Measurements from ENCODE around the gene KBTBD2.
A peak's percentile ranks its signal among the peaks of the same experiment; 100 is the strongest.
"Not testable (repeated sequence)": the region's sequence is repeated elsewhere in the genome, so short reads cannot be mapped to it uniquely, and the experiment has no call there.

Gene KBTBD2

GRCh38 chr7:32848655-32849054 is 42.9 kb downstream of the KBTBD2 start:
- H3K27ac ChIP-seq (ENCODE audit: low read length); H3K36me3 ChIP-seq (ENCODE audit: insufficient read depth, low read depth, low read length); H3K27me3 ChIP-seq (ENCODE audit: insufficient read depth, low read length): not testable (repeated sequence)

GRCh38 chr7:32846630-32847225 is 44.8 kb downstream of the KBTBD2 start:
- Histone ChIP-seq H3K27me3 (ENCODE audit: insufficient read depth, low read length) (no peaks in the 10 kb centered on the region), H3K9me3 (ENCODE audit: insufficient read depth, low read depth, low read length) (no peaks in the 10 kb centered on the region), H3K27ac (ENCODE audit: low read length) (no peak overlapping the region), H3K9ac (ENCODE audit: low read depth, low read length) (peak overlapping the region; percentile 39; the same call in 1 of the 2 replicates), H3K36me3 (ENCODE audit: insufficient read depth, low read depth, low read length) (no peaks in the 10 kb centered on the region), H3K4me3 (ENCODE audit: low read length) (no peak overlapping the region), H3K4me1 (ENCODE audit: insufficient read depth, low read length) (peaks cover 11% of the 10 kb centered on the region; the same call in 1 of the 2 replicates)

More at GRCh38 chr7:32848655-32849054, 42.9 kb downstream of the KBTBD2 start:
- H3K9ac ChIP-seq (ENCODE audit: low read depth, low read length); H3K9me3 ChIP-seq (ENCODE audit: insufficient read depth, low read depth, low read length); H3K4me3 ChIP-seq (ENCODE audit: low read length): not testable (repeated sequence)
- peaks cover 11% of the 10 kb centered on the region; the same call in 1 of the 2 replicates for H3K4me1 ChIP-seq (ENCODE audit: insufficient read depth, low read length)

- not testable (repeated sequence) for H3K27me3 ChIP-seq (ENCODE audit: insufficient read depth, low read length); H3K9me3 ChIP-seq (ENCODE audit: insufficient read depth, low read depth, low read length); H3K9ac ChIP-seq (ENCODE audit: low read depth, low read length); H3K4me3 ChIP-seq (ENCODE audit: low read length); H3K36me3 ChIP-seq (ENCODE audit: insufficient read depth, low read depth, low read length); H3K27ac ChIP-seq (ENCODE audit: low read length)
- peaks cover 11% of the 10 kb centered on the region; the same call in 1 of the 2 replicates for H3K4me1 ChIP-seq (ENCODE audit: insufficient read depth, low read length)
Observed at GRCh38 chr7:32844748-32845147, 46.8 kb downstream of the KBTBD2 start.

- H3K27ac ChIP-seq (ENCODE audit: low read length); H3K4me3 ChIP-seq (ENCODE audit: low read length); H3K36me3 ChIP-seq (ENCODE audit: insufficient read depth, low read depth, low read length); H3K9ac ChIP-seq (ENCODE audit: low read depth, low read length); H3K9me3 ChIP-seq (ENCODE audit: insufficient read depth, low read depth, low read length); H3K27me3 ChIP-seq (ENCODE audit: insufficient read depth, low read length): not testable (repeated sequence)
- peaks cover 11% of the 10 kb centered on the region; the same call in 1 of the 2 replicates for H3K4me1 ChIP-seq (ENCODE audit: insufficient read depth, low read length)
Observed at GRCh38 chr7:32843763-32844162, 47.8 kb downstream of the KBTBD2 start.

- not testable (repeated sequence) for H3K4me1 ChIP-seq (ENCODE audit: insufficient read depth, low read length); H3K27ac ChIP-seq (ENCODE audit: low read length); H3K36me3 ChIP-seq (ENCODE audit: insufficient read depth, low read depth, low read length); H3K9ac ChIP-seq (ENCODE audit: low read depth, low read length); H3K27me3 ChIP-seq (ENCODE audit: insufficient read depth, low read length); H3K4me3 ChIP-seq (ENCODE audit: low read length); H3K9me3 ChIP-seq (ENCODE audit: insufficient read depth, low read depth, low read length)
Observed at GRCh38 chr7:32839846-32840245, 51.7 kb downstream of the KBTBD2 start.

GRCh38 chr7:32828996-32829752 is 62.4 kb downstream of the KBTBD2 start:
- H3K27me3 ChIP-seq (ENCODE audit: insufficient read depth, low read length); H3K27ac ChIP-seq (ENCODE audit: low read length); H3K9ac ChIP-seq (ENCODE audit: low read depth, low read length); H3K4me1 ChIP-seq (ENCODE audit: insufficient read depth, low read length); H3K9me3 ChIP-seq (ENCODE audit: insufficient read depth, low read depth, low read length); H3K4me3 ChIP-seq (ENCODE audit: low read length); H3K36me3 ChIP-seq (ENCODE audit: insufficient read depth, low read depth, low read length): not testable (repeated sequence)
